HG03045 (cell line): ENCODE results near the gene DZIP1.
"Not testable (repeated sequence)": the region's sequence is repeated elsewhere in the genome, so short reads cannot be mapped to it uniquely, and the experiment has no call there.

Experiments
- ATAC-seq: cut with Tn5 transposase; IDR thresholded peaks from one replicate; pipeline ENCODE4 v1.9.1; 2021; ENCODE audit warnings: mild to moderate bottlenecking, moderate library complexity; ENCODE audit not compliant: unreplicated experiment

Gene DZIP1

GRCh38 chr13:95603887-95604555, 40.5 kb downstream of the DZIP1 start:
- no peak for ATAC-seq

GRCh38 chr13:95601906-95602305, 42.6 kb downstream of the DZIP1 start:
- ATAC-seq = no peak

GRCh38 chr13:95601216-95601615, 43.3 kb downstream of the DZIP1 start:
- no peak for ATAC-seq

GRCh38 chr13:95596701-95597100, 47.8 kb downstream of the DZIP1 start:
- no peak for ATAC-seq

GRCh38 chr13:95593462-95593861, 51.0 kb downstream of the DZIP1 start:
- no peak for ATAC-seq

GRCh38 chr13:95588721-95589120, 55.8 kb downstream of the DZIP1 start:
- ATAC-seq = no peak

- no peak for ATAC-seq
Observed at GRCh38 chr13:95588134-95588533, 56.4 kb downstream of the DZIP1 start.

GRCh38 chr13:95585867-95586266, 58.6 kb downstream of the DZIP1 start:
- no peak for ATAC-seq

- ATAC-seq = peak; percentile 80
Observed at GRCh38 chr13:95579303-95579702, 65.2 kb downstream of the DZIP1 start.

- no peak for ATAC-seq
Observed at GRCh38 chr13:95573221-95573620, 71.3 kb downstream of the DZIP1 start.

GRCh38 chr13:95571941-95572340, 72.6 kb downstream of the DZIP1 start:
- no peak for ATAC-seq

- ATAC-seq = no peak
Observed at GRCh38 chr13:95570016-95570415, 74.5 kb downstream of the DZIP1 start.

- no peak for ATAC-seq
Observed at GRCh38 chr13:95568131-95568530, 76.4 kb downstream of the DZIP1 start.

GRCh38 chr13:95565758-95566157, 78.7 kb downstream of the DZIP1 start:
- not testable (repeated sequence) for ATAC-seq

- ATAC-seq = no peak
Observed at GRCh38 chr13:95564733-95565291, 79.7 kb downstream of the DZIP1 start.

- no peak for ATAC-seq
Observed at GRCh38 chr13:95564091-95564490, 80.4 kb downstream of the DZIP1 start.

- no peak for ATAC-seq
Observed at GRCh38 chr13:95560387-95560786, 84.1 kb downstream of the DZIP1 start.

- no peak for ATAC-seq
Observed at GRCh38 chr13:95559100-95559499, 85.4 kb downstream of the DZIP1 start.

GRCh38 chr13:95557013-95557412, 87.5 kb downstream of the DZIP1 start:
- no peak for ATAC-seq

- ATAC-seq = no peak
Observed at GRCh38 chr13:95553581-95554385, 90.7 kb downstream of the DZIP1 start.

- no peak for ATAC-seq
Observed at GRCh38 chr13:95552539-95553441, 91.7 kb downstream of the DZIP1 start, which contains the start of gene CLDN10. Gene CLDN10, plus strand, starts transcription at chr13:95552720. Its CDS starts 34 bp downstream, at chr13:95552754.
